OCI-M1 (cell line): ENCODE results near the gene VTN.

ENCODE experiments used
- DNase-seq: peaks from one replicate; lab custom pipeline; 2025; lab: John Stamatoyannopoulos, UW

The VTN gene

DNA sequence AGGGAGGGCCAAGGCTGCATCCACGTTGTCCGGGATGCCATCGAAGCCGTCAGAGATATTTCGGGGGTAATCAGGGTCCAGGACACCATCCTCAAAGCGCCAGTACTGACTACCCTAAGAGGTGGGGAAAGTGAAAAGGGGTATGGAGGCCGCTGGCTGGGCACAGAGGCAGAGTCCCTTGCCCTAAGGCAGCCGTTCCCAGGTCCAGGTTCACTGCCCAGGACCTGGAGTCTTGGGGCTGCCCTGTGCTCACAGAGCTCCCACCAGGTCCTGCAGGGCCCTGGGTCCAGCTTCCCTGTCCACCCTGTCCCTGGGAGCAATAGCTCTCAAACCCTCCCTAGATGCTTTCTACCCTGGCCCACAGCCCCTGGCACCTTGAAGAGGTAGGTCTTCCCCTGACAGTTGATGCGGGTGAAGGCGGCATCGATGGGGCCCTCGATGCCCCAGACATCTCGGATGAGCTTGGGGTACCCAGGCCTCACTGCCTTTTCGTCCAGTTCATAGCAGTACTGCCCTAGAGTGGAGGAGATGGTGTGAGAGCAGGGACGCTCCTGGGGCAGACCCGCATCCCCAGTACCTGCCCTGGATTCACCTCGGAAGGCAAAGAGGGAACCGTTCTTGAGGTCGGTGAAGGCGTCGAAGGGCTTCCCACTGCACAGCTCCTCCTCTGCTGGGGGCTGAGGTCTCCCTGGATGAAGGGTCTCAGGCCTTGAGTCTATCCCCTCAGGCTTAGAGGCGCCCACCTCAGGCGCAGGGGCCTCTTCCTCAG lies 1.0 kb downstream of the VTN start:
- no peak for DNase-seq

GRCh38 chr17:28368306-28368831 lies 1.7 kb downstream of the VTN start:
- DNase-seq: no peak

- no peak for DNase-seq
Observed at GRCh38 chr17:28367641-28368305, 2.3 kb downstream of the VTN start.

DNA sequence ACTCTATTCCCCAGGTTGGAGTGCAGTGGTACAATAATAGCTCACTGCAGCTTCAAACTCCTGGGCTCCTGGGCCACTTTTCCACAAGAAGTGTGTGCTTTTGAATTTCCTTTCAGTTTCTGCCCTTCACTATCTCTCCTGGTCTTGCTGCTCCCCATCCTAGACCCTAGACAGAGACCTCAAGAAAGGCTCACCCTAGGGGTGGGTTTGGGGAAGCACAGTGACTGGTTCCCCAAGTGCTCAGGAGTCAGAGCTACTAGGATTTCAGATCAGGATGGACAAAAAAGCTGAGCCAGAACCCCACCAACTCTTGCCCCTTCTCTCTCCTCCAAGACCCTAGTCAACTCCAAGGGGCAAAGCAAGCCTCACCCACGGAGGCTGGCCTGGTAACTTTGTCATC lies 3.5 kb downstream of the VTN start:
- DNase-seq: peak; percentile 49

DNA sequence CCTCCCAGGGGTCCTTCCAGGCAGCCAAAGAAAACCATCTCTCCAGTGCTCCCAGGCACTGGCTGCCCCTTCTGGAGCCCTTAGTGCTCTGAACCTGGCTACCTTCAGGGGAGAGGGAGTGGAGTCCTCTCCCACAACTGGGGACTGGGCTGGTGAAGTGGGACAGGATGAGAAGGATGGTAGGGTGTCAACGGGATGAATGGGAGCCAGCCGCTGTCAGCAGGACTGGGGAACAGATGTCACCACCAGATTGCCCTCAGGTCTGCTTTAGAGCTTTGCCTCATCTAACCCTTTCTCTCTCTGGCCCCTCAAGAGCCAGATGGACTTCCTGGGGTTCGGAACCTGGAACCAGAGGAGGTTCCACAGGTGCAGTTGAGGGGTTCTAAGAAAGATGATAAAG lies 4.6 kb downstream of the VTN start:
- DNase-seq: no peak

DNA sequence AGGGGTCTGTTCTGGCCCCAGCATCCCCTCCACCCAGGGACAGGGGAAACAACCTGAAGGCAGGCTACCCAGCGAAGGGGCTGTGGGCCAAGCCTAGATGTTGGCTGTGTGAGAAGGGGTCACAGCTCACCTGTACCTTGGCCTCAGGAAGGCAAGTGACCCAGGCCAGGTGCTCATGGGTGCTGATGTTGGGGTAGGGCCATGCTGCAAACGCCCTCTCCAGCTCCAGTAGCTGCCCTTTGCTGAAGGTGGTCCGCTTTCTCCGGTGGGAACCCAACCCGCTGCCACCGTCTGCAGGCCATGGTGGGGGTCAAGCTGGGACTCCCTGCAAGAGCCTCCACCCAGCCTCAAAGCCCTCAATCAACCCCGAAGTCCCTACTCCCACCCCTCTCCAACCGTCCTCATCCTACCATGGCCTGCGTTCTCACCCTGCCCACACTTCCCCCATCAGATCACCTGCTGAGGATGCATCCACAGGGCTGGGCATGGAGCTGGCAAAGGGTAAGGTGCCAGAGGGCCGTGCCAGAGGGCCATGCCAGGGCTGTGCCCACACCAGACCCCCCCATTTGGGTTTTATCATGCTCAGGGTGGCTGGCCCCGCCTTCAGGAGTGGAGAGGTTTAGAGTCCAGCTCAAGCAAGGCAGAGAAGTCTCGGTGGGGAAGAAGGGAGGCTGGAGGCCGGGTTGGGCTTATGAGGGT lies 5.3 kb downstream of the VTN start, which contains the start of gene SEBOX:
Gene SEBOX, minus strand, starts transcription at position 535 of the 699 bp plus-strand sequence. Its CDS starts 48 bp downstream, at position 487.
- no peak for DNase-seq

DNA sequence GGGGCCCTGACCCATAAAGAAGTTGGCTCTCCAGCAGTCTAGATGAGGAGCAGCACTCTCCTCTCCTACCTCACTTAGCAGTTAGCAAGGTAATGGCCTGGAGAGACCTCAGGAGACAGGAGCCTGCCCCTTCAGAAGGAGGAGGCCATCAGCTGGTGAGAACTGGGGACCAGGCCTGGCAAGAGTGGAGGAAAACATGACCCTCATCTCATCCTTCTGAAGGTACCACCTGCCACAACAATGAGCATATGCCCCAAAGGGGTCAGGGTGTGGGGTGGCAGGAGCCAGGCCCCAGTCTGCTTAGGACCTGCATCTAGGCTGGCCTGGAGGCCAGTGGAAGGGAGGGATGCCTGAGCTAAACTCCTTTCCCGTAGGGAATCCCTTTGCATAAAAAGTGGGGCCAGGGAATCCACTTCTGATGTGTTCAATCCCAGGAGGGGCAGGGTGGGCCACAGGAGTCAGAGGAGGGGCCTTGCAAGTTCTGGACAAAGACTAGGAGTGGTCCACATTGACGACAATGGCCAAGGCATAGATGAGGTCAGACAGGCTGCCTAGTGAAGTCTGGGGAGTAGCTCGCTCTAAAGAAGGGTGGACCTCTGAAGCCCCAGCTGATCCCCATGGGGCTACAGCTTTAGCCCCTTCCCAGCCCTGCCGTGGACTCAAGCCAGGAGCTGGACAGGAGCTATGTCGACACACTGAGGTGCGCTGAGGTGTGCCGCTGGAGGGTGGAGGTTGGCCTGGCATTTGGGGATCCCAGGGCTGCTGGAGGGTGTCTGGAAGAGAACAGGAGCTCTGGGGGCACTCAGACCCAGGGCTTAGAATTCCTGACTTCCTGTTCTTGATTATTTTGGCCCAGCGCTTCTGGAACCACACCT lies 6.1 kb downstream of the VTN start:
- no peak for DNase-seq

- no peak for DNase-seq
Observed at GRCh38 chr17:28363186-28363585, 6.9 kb downstream of the VTN start.

- DNase-seq: no peak
Observed at GRCh38 chr17:28357901-28358197, 12.3 kb downstream of the VTN start.

DNA sequence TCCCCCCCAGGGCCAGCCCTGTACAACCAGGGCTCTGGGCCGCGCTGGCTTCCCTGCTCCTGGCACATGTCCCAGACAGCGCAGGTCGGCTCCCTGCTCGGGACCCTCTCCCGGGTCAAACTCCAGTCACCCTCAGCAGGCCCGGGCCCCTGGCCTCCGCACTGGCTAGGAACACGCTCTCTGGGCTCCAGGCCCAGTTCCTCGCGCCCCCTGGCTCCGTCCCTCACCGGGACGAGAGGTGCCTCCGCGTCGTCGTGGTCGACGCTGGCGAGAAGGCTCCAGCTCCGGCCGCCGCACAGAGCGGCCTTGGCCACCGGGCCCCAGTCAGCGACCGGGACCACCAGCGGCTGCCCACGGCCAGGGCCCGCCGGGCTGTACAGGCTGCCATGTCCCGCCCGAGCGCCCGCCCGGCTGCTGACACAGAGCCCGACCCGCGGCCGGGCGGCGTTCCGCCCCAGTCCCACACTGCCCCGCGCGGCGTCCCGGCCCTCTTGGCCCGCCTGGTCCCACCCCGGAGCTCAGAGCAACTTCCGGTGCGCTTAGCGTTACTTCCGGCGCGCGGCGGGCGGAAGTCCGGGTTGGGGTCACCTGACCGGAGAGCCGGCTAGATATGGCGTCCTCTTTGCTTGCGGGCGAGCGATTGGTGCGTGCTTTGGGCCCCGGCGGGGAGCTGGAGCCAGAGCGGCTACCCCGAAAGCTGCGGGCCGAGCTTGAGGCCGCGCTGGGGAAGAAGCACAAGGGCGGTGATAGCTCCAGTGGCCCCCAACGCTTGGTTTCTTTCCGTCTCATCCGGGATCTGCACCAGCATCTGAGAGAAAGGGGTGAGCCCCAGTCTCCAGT lies 12.8 kb downstream of the VTN start, which contains the start of gene POLDIP2:
Gene POLDIP2, minus strand, starts transcription at position 467 of the 840 bp plus-strand sequence. Its CDS starts 79 bp downstream, at position 388.
- DNase-seq: peak; percentile 98

DNA sequence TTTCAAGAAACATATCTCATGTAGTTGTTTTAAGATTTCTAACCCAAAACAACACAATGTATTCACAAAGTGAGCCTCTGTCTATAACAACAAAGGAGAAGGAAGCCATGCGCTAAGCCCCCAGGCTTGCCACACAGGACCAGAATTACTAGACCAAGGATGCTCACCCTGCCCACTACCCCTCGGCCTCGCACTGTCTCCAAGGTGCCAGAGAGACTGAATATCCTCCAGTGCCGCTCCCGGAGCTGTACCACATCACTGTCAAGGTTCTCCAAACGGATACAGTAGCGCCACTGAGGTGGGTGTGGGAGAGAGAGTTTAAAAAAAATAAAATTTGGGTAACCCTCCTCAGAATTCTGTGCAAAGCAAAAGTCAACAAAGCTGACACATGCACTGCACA lies 19.8 kb downstream of the VTN start:
- DNase-seq: no peak

DNA sequence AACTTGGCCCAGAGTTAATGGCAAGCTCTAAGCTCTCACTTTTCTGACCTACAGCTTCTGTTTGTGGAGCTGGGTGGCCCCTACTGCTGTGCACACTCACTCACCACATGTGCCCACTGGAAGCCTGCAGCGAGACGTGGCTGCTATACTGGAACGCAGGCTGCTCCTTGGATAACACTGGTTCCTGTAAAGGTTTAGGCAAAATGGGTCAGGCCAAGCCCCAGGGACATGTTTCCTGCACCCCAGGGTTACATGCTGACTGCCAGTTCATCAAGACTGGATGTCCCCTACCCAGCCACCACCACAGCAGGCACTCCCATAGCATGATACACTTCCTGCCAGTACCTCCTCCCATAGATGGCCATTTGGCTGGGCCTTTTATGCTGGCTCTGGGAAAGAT lies 21.1 kb downstream of the VTN start:
- no peak for DNase-seq

DNA sequence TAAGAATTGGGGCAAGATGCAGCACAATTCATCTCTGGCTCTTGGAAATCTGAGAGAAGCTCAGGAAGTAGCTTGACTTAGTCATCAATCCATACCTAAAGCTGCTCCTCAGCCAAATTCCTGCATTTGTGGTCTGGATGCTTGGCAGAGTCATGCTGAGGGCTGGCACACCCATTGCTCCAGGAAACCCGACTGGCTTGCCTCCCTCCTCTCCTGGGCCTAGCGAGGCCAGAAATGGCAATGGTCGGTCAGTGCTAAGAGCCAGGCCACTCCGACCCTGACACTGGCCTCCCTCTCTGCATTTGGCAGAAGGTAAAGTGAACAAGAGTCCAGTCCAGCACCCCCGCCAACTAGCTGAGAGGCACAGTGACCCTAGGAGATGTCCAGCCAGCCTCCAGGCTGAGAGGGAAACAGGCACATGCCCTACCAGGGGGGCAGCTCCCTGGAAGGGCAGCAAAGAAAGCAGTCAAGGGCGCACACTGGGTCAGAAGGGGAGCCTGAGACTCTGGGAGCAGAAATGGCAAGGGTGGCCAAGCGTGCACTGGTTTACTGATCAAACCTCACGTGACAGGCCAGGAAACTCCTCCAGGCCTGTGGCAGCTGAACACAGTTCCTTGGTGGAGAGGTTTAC lies 22.7 kb downstream of the VTN start:
- no peak for DNase-seq

- DNase-seq: peak; percentile 16
Observed at GRCh38 chr17:28346746-28347246, 23.3 kb downstream of the VTN start.

DNA sequence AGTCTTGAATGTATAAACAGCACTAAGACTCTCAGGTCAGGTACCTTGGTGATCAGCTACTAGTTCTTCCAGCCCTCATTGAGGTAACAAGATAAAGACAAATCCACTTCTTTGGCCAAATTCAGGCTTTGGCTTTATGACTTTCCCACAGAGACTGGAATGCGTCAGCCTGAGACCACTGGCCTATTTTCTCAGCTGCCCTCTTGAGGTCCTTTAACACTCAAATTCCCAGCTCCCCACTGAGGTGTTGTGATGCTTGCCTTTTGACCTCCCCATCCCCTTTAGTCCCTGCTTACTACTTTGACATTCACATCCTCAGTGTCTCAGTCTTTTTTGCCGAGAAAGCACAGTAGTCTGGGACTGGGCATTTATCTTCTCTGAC lies 23.9 kb downstream of the VTN start:
- no peak for DNase-seq

DNA sequence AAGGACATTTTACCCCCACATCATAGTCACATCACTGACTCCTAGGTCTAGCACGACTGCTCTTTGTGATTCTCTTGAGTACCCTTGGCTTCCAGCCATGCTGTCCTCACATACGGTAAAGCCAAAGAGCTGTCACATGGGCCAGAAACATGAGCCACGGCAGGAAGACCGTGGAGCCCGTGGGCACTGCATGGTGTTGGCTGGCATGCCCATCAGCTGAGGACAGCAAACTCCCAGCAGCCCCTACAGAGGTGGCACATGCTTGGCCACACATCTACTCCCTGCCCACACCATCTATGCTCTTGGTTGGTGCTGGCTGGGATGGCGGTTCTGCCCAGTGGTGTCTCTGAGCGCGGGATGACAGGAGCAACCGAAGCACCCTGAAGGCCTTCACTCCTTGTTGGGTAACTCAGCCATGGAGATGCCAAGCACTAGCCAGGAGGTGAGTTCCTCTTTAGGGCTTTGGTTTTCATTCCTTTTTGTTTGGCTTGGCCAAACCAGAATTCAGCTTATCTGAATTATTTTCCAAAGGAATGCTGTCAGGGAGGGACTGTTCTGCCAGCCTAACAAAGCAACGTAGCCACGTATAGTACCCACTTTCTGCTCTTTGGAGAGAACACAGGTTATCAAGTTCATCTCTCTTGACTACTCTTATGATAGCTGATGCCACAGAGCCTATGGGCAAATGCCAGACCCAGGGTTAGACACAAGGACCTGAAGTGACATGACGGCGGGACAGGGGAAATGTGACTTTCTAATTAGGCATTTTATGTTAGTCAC lies 24.5 kb downstream of the VTN start:
- no peak for DNase-seq

DNA sequence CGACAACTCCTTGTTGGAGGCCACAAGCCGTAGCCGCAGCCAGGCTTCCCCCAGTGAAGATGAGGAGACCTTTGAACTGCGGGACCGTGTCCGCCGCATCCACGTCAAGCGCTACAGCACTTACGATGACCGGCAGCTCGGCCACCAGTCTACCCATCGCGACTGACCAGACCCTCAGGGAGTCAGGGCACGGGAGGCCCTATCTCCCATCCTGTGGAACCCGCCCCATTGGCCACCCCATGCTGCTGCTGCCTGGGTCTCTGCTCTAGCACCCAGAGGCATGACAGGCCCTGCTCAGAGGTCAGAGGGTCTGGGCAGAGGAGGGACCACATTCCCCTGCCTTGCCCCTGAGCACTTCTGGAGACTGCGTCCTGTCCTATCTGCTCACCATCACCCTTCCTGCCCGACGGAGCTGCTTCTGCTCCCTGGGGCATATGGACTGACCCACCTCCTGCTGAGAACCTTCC lies 25.6 kb downstream of the VTN start:
- no peak for DNase-seq

DNA sequence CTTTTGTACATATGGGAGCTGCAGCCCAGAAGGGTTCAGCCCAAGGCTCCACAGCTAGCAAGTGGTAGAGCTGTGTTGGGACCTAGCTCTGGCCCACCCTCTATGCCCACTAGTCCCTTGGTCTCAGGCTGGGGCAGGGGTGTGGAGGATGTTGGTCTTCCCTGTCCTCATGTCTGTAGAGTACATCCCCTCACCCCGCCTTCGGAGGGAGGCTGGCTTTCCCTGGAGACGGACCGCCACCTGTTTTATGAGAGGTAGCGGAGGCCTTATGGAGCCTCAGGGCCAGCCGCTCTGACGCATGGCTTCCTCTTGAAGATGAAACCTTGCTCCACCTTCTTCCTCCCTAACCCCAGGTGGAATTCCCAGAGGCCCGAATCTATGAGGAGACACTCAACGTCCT lies 26.1 kb downstream of the VTN start:
- no peak for DNase-seq

DNA sequence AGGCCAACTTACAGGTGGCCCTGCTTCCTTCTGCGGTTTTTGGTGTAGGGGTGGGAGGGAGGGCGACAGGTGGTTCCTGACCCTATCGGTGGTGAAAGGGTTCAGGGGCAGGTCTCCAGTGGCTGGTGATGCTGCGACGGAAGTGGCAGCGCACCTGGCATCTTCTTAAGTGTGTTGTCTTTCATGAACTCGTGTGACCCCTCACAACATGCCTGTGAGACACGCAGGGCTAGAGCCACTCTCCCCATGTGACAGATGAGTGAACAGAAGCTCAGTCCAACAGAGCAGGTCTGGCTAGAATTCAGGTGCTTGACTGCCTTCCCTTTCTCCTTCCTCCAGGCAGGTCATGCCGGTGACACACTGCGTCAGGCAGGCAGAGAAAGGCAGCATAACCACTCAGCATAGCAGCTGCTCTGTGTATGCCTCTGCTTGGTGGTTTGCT lies 26.6 kb downstream of the VTN start:
- DNase-seq: no peak
